ENCODE measurements around the gene FAM240A.
"Not testable (repeated sequence)": the region's sequence is repeated elsewhere in the genome, so short reads cannot be mapped to it uniquely, and the experiment has no call there.

The FAM240A gene

GRCh38 chr3:46612324-46612723 is at the start of gene FAM240A:
TSS of gene FAM240A (plus strand) at chr3:46612525. CDS start at chr3:46612684, 159 bp downstream.
- DNase-seq (ENCODE audit: low read depth) = no peak

- no peak for DNase-seq (ENCODE audit: low read depth)
These were observed 47.9 kb upstream of the FAM240A start for GRCh38 chr3:46564190-46565021.

DNA sequence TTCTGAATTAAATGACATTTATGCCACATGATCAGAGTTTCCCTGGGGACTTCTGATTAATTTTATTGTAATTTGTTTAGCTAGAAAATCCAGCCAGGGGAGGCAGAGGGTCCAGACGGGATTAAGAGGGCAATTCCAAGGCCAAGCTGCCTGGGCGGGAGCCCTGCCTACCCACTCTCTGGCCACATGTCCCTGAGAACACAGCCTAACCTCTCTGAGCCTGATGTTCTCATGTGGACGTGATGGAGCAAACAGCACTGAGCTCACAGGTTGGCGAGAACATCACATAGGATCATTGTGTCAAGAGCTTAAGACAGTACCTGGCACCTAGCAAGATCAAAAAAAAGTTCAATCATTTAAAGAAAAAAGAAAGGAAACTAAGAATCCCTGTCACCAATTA is 47.2 kb upstream of the FAM240A start:
- no peak for DNase-seq (ENCODE audit: low read depth)

DNA sequence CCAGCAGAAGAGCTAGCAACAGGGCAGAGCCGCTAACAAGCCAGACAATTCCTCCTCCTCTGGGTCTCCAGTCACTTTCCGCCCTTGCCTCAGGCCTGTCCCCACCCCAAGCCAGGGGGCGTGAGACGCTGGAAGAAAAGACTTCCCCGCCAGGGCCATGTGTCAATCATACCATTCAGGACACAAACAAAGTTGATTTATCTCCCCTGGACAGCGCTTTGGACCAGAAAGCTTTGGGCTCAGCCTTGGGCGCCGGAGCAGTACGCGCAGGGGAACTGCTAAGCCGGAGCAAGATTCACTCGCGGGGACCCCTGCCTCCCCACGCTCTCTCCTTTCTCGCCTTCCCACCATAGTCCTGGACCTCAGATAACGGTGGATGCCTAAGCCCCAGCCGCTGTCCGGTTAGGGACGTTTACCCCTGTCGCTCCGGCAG is 46.7 kb upstream of the FAM240A start:
- DNase-seq (ENCODE audit: low read depth) = no peak

GRCh38 chr3:46566040-46566641 is 46.2 kb upstream of the FAM240A start, which contains the start of gene LRRC2:
TSS of gene LRRC2 (minus strand) at chr3:46566302. CDS start at chr3:46551591, 14,711 bp downstream.
- no peak for DNase-seq (ENCODE audit: low read depth)

GRCh38 chr3:46571684-46572083 is 40.6 kb upstream of the FAM240A start:
- no peak for DNase-seq (ENCODE audit: low read depth)

DNA sequence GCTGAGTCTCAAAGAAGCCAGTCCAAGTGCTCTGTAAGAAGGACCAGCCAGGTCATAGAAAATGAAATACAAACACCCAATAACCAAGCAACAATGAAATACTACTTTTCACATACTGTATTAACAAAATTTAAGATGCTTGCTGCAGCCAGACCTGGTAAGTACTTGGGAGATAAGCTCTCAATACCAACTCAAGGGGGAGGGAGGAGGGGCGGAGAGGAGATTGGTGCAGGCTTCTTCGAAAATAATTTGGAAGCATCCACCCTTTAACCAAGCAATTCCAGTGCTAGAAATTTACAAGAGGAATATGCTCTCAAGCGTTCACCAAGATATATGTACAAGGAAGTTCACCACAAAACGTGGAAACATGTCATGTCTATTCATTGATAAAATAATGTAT is 38.6 kb upstream of the FAM240A start:
- no peak for DNase-seq (ENCODE audit: low read depth)

DNA sequence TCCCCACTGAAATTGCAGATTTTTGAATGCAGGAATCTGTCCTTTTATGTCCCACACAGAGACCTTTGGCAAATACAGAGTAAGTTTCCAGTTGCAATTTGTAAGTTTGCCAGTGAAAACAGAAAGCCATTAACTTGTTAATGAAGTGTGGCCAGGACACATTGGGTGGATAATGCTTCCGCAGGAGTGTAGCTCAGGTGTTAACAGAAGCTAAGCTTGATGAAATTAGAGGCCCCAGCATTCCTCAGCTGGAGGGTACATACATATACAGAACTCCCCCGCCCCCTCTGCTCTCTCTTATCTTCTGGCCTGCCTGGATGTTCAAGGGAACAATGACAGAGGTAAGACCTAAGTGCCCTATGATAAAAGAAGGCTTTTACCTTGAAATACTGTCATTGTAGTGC is 38.1 kb upstream of the FAM240A start:
- DNase-seq (ENCODE audit: low read depth) = no peak

DNA sequence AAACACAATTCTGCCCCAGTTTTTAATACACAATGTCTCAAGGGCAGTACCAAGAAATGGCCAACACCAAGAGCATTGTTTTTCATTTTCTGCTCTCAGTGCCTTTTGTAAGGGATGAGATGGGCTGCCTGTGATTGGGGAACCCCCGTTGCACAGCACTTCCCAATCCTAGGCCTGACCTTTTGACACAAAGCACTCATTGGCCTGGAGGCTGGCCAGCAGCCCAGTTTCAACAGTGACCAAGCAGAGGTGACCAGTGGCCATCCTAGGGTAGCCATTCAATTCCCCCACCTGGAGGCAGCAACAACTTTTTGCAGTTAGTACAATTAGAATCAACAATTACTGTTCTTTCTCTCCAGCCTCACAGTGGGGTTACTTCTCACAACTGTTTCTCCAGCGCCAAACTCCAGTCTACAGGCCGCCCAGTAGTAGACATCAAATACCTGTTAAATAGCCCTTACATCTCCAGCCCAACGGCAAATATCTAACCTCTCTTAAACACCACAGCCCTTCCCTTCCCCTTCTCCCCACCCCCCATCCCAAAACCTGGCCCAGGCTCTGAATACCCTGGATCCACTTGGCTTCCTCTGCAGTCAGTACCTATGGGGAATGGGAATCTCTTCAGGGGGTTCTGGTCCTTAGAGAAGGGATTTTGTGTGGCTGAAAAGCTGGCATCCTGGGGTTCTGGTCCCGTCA is 37.3 kb upstream of the FAM240A start:
- no peak for DNase-seq (ENCODE audit: low read depth)

DNA sequence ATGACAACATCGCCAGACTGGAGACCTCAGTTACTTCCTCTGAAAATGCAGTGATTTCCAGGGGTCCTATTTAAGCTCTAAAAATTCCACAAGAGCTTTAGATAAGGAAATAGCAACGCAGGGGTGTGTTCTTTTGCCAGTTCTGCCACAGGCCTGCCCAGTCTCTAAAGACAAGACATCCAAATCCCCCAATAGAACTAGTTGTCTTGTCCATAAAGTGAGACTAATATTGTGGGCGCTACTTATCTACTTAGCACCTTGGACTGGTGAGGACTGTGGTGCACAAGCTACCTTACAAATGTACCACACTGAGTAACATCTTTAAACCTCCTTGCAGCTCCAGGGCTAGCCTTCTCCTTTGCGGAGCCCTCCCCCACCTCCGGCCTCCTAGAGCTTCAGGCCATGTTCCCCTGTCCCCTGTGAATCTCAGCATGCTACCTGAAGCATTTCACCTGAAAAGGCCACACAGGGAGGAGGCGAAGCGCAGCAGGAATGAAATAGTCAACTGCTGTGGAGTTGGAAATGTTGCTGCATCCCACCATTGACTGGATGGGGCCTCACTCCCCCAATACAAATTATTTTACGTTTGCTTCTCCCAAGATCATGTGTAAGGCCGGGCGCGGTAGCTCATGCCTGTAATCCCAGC is 36.6 kb upstream of the FAM240A start:
- no peak for DNase-seq (ENCODE audit: low read depth)

- no peak for DNase-seq (ENCODE audit: low read depth)
These were observed 35.9 kb upstream of the FAM240A start for GRCh38 chr3:46576386-46576785.

GRCh38 chr3:46576879-46577278 is 35.4 kb upstream of the FAM240A start:
- no peak for DNase-seq (ENCODE audit: low read depth)

- not testable (repeated sequence) for DNase-seq (ENCODE audit: low read depth)
These were observed 34.6 kb upstream of the FAM240A start for GRCh38 chr3:46577580-46578249.

GRCh38 chr3:46578973-46579755 is 33.2 kb upstream of the FAM240A start:
- DNase-seq (ENCODE audit: low read depth) = no peak

DNA sequence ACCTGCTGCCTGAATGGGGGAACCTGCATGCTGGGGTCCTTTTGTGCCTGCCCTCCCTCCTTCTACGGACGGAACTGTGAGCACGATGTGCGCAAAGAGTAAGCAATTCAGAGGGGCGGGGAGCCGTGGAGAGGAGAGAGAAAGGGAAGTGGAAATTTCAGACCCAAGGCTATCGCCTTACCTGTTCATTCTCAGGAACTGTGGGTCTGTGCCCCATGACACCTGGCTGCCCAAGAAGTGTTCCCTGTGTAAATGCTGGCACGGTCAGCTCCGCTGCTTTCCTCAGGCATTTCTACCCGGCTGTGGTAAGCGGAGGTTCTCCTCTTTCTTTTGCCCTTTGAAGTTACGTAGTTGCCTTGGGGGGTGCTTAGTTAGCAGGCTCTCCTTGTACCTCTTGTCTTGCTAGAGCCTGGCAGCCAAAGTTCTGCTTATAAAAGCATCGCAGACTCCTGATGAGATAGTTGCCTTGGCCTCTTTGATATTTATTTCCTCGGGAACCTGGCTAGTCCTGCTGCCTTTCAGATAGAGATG is 32.5 kb upstream of the FAM240A start:
- DNase-seq (ENCODE audit: low read depth) = no peak

GRCh38 chr3:46580675-46581074 is 31.6 kb upstream of the FAM240A start:
- DNase-seq (ENCODE audit: low read depth) = no peak

DNA sequence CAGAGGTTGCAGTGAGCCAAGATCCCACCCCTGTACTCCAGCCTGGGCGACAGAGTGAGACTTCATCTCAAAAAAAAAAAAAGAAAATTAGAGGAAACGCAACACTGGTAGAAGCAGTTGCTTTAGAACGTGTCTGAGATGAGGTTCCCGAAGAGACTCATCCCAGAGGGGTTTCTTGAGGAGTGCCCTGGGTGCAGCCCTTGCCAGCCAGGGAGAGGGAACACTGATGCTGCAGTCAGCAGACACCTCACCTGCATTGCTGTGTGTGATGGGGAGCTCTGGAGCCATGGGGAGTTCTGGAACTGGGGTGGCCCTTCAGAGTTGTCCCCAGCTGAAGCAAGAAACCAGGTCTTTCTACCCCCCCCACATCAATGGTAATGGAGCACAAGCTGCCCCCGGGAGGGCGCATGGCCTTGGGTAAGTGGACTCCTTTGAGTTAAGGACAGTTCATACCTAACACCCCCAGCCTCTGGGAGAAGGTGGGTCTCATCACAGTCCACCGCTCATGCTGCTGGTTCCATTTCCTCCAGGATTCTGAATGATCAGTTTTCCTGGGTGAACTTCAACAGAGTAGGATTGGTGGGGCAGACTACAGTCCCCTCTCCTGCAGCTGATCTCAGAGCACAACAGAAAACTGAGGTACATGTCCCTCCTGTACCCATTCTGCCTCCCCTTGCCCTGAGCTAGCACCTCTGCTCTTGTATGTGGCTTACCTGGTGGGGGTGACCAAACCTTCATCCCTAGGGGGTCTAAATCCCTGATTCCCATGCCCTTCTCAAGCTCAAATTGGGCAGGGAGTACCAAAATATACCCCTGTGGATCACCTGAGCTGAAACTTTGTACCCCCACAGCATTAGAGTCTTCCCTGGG is 27.5 kb upstream of the FAM240A start:
- DNase-seq (ENCODE audit: low read depth) = no peak

DNA sequence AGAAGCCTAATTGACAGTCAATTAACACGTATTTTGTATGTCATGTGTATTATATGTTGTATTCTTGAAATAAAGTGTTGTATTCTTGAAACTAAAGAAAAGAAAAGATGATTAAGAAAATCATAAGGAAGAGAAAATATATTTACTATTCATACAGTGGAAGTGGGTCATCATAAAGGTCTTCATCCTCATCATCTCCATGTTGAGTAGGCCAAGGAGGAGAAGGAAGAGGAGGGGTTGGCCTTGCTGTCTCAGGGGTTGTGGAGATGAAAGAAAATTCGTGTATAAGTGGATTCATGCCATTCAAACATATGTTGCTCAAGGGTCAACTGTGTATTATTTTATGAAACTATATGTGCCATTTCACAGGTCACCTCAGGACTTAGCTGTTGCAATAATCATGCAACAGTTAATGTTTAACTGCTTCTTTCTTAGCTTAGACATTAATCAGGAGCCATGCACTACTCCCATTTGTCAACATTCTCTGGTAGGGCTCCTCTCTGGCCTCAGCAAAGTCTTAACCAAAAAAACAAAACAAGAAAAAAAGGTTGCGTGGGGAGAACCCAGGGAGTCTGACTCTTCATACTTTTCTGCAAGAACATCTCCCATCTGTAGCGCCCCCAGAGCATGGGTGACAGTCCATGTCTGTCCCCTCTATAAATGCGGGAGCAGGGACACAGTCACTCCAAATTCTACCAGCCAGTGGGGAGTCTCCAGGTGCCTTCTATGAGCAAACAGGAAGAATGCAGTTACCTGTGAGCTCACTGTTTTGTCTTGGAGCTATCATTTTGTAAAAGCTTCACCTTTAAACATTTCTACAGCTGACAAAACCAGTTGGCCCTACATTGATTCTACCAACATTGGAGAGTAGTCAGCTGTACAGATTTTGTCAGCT is 26.3 kb upstream of the FAM240A start:
- DNase-seq (ENCODE audit: low read depth) = no peak
